ENCODE data around the gene PLEKHA4.
"Not testable (repeated sequence)": the region's sequence is repeated elsewhere in the genome, so short reads cannot be mapped to it uniquely, and the experiment has no call there.

PLEKHA4 gene

GRCh38 chr19:48859711-48860572 lies 8.5 kb downstream of the PLEKHA4 start:
- no peak for DNase-seq

- peak; percentile 81 for DNase-seq
Measured at GRCh38 chr19:48858984-48859710, 9.3 kb downstream of the PLEKHA4 start.

GRCh38 chr19:48856921-48857320 lies 11.5 kb downstream of the PLEKHA4 start:
- no peak for DNase-seq

GRCh38 chr19:48854103-48854502 lies 14.3 kb downstream of the PLEKHA4 start:
- no peak for DNase-seq

GRCh38 chr19:48853483-48853882 lies 14.9 kb downstream of the PLEKHA4 start:
- DNase-seq: no peak

- DNase-seq: no peak
Measured at GRCh38 chr19:48852292-48852691, 16.1 kb downstream of the PLEKHA4 start.

- DNase-seq: not testable (repeated sequence)
Measured at GRCh38 chr19:48846659-48847058, 21.8 kb downstream of the PLEKHA4 start.

- no peak for DNase-seq
Measured at GRCh38 chr19:48845384-48845783, 23.0 kb downstream of the PLEKHA4 start.

GRCh38 chr19:48844472-48844871 lies 23.9 kb downstream of the PLEKHA4 start:
- DNase-seq: no peak

- DNase-seq: no peak
Measured at GRCh38 chr19:48842789-48843162, 25.6 kb downstream of the PLEKHA4 start.

- no peak for DNase-seq
Measured at GRCh38 chr19:48841571-48841970, 26.8 kb downstream of the PLEKHA4 start.

- DNase-seq: no peak
Measured at GRCh38 chr19:48841047-48841446, 27.4 kb downstream of the PLEKHA4 start.

- no peak for DNase-seq
Measured at GRCh38 chr19:48837687-48838086, 30.7 kb downstream of the PLEKHA4 start.

GRCh38 chr19:48837051-48837524 lies 31.3 kb downstream of the PLEKHA4 start:
- peak; percentile 56 for DNase-seq

- no peak for DNase-seq
Measured at GRCh38 chr19:48836089-48837017, 32.1 kb downstream of the PLEKHA4 start, which contains the start of gene HSD17B14. TSS of gene HSD17B14 (minus strand) at chr19:48836491. CDS start at chr19:48836411, 80 bp downstream.

GRCh38 chr19:48835734-48836088 lies 32.7 kb downstream of the PLEKHA4 start:
- DNase-seq: peak; percentile 95

- no peak for DNase-seq
Measured at GRCh38 chr19:48833977-48834376, 34.4 kb downstream of the PLEKHA4 start.

GRCh38 chr19:48833049-48833448 lies 35.4 kb downstream of the PLEKHA4 start:
- no peak for DNase-seq

- no peak for DNase-seq
Measured at GRCh38 chr19:48830965-48831364, 37.5 kb downstream of the PLEKHA4 start.

GRCh38 chr19:48830088-48830487 lies 38.3 kb downstream of the PLEKHA4 start:
- no peak for DNase-seq

GRCh38 chr19:48826606-48827020 lies 41.8 kb downstream of the PLEKHA4 start:
- DNase-seq: no peak

GRCh38 chr19:48822514-48822913 lies 45.9 kb downstream of the PLEKHA4 start:
- no peak for DNase-seq

- DNase-seq: no peak
Measured at GRCh38 chr19:48821633-48822032, 46.8 kb downstream of the PLEKHA4 start.
